Kidney (tissue), 14 donors: ENCODE results near the gene OR6B3. TPM values are rescaled to one million over a fixed set of nuclear protein-coding genes. Genes with fewer than 3 reads are reported as not detected.

Experiments
- DNase-seq, 5 donors: peaks; one replicate each; pipeline ENCODE4 v3.0.0-alpha.2; 2013 to 2020
- FAIRE-seq: peaks from 2 replicates; lab custom pipeline; 2012; peaks lifted over from hg19 to GRCh38; lab: Jason Lieb, UNC
- H3K27ac ChIP-seq, 2 donors: one replicate each; pipeline ENCODE4 v1.7.0; 2013; ENCODE audit warnings: low read depth in 2 of 2, low read length in 2 of 2, inconsistent platforms in 1 of 2
- H3K27me3 ChIP-seq: one replicate; pipeline ENCODE4 v1.7.1; 2013; ENCODE audit warnings: low read length, inconsistent platforms; ENCODE audit not compliant: control insufficient read depth, insufficient read depth
- H3K36me3 ChIP-seq, 3 donors: one replicate each; pipeline versions ENCODE4 v1.7.0 to v1.7.1; 2013; ENCODE audit warnings: low read length in 3 of 3, control low read depth in 1 of 3, inconsistent platforms in 1 of 3; ENCODE audit not compliant: insufficient read depth in 3 of 3, control insufficient read depth in 2 of 3
- H3K4me1 ChIP-seq, 3 donors: one replicate each; pipeline versions ENCODE4 v1.7.0 to v1.7.1; 2013; ENCODE audit warnings: low read length in 3 of 3, inconsistent platforms in 1 of 3, low read depth in 1 of 3; ENCODE audit not compliant: control insufficient read depth in 2 of 3, insufficient read depth in 2 of 3
- H3K4me3 ChIP-seq, 3 donors: one replicate each; pipeline versions ENCODE4 v1.7.0 to v1.8.1; 2013; ENCODE audit warnings: low read length in 3 of 3, control low read depth in 1 of 3, inconsistent platforms in 1 of 3
- H3K9ac ChIP-seq, 3 donors: one replicate each; pipeline versions ENCODE4 v1.7.0 to v1.7.1; 2013; ENCODE audit warnings: low read length in 3 of 3, control low read depth in 1 of 3, inconsistent platforms in 1 of 3
- H3K9me3 ChIP-seq, 3 donors: one replicate each; pipeline versions ENCODE4 v1.7.0 to v1.7.1; 2013; ENCODE audit warnings: low read length in 3 of 3, control low read depth in 1 of 3, inconsistent platforms in 1 of 3; ENCODE audit not compliant: control insufficient read depth in 2 of 3, insufficient read depth in 1 of 3
- intact Hi-C: fragments of 100-400 bp; cut with DNase I; formaldehyde crosslinking; loops from one replicate; pipeline ENCODE4 v1.11.1; 2022
- polyA plus RNA-seq: library from polyadenylated mRNA; stranded (reverse); fragments of 350-450 nt; fragmentation: Illumina TruSeq; extraction: RNeasy Lipid Tissue Mini Kit (QIAGEN cat#74804); gene quantifications from one replicate; pipeline ENCODE4 v1.2.3, GENCODE V29; 2014; ENCODE audit warnings: low read depth, low replicate concordance; ENCODE audit not compliant: insufficient read depth
- total RNA-seq: library from RNA; stranded (reverse); fragmentation: NEBNext Ultra II Directional; extraction: Animal tissue kit (Norgen Biotek cat#: 25700); gene quantifications from one replicate; pipeline ENCODE4 v1.2.1, GENCODE V29; 2021
- TF ChIP-seq, protein P1 (sequence below): IDR thresholded peaks from 3 replicates; pipeline ENCODE4 v1.5.1; 2012; ENCODE audit warnings: mild to moderate bottlenecking, moderate library complexity, borderline replicate concordance; ENCODE audit not compliant: insufficient read depth; ENCODE audit errors: extremely low read depth
- donor health status: control.
- donor health status: control.
- donor health status: control.
- donor health status: control.
- donor health status: control.
- donor health status: DM: yes; HTN: yes; CAD: no.
- donor health status: Normal renal cell carcinoma (clear cell type).

Gene OR6B3
- total and polyA plus RNA-seq, 2 donors from 2014 or later: not detected

DNA sequence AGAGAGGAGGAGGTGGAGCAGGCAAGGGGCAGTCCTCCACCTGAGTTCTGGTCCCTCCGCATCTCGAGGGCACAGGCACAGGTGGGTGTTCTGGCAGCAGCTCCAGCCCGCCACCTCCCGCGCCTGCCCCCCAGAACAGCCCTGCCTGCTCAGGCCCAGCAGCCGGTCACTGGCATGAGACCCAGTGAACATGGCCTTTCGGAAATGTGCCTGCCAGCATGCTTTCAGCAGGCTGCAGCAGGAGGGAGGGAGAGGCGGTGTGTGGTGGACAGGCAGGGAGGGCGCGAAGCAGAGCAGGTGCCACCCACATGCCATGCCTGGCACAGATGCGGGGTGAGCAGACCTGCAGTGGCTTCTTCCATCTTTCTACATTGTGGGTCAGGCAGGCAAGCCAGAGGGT is 3.4 kb upstream of the OR6B3 start:
- H3K9ac ChIP-seq: no peak overlapping the region
- H3K4me1 ChIP-seq: no peaks in the 10 kb centered on the region
- H3K27me3 ChIP-seq: peaks cover 5% of the 10 kb centered on the region
- no peak overlapping the region for H3K27ac ChIP-seq
- FAIRE-seq: no peak
- intact Hi-C loops: loop anchor here (5.0 kb wide), 1 partner anchor 86 kb away; the partner anchor contains the start of gene OTOS
- H3K9me3 ChIP-seq: no peaks in the 10 kb centered on the region
- TF ChIP-seq, protein P1, sequence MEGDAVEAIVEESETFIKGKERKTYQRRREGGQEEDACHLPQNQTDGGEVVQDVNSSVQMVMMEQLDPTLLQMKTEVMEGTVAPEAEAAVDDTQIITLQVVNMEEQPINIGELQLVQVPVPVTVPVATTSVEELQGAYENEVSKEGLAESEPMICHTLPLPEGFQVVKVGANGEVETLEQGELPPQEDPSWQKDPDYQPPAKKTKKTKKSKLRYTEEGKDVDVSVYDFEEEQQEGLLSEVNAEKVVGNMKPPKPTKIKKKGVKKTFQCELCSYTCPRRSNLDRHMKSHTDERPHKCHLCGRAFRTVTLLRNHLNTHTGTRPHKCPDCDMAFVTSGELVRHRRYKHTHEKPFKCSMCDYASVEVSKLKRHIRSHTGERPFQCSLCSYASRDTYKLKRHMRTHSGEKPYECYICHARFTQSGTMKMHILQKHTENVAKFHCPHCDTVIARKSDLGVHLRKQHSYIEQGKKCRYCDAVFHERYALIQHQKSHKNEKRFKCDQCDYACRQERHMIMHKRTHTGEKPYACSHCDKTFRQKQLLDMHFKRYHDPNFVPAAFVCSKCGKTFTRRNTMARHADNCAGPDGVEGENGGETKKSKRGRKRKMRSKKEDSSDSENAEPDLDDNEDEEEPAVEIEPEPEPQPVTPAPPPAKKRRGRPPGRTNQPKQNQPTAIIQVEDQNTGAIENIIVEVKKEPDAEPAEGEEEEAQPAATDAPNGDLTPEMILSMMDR: no peak
- H3K36me3 ChIP-seq: no peaks in the 10 kb centered on the region
- no peak overlapping the region for H3K4me3 ChIP-seq
- DNase-seq: no peak

DNA sequence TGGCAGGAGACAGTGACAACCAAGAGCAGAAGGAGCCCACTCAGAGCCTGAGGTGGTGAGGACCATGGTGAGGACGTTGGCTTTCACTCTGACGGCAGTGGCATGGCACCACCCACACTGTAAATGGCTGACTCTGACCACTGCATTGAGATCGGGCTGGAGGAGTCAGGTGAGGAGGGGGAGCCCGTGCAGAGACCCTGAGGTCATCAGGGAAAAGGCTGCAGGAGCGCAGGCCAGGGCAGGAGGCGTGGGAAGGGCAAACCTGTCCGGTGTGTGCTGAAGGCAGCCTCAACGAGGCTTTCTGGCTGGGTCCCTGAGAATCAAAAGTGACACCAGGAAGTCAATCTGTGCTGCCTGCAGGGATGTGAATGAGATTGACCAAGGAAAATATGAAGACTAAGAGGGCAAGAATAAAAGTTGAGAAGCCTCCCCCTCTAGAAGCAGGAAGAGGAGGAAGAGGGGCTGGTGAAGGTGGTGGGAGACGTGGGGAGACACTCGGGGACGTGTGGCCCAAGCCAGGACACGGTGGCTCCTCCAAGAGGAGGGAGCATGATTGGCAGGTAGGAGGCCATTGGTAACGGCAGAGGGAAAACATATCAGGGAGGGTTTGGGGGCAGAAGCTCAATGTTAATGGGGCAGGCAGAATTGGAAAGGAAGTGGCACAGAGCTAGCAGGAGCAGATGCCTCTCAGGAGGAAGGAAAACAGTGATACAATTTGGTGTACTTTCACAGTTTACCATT is 2.0 kb upstream of the OR6B3 start:
- TF ChIP-seq, protein P1: no peak
- Histone ChIP-seq H3K4me3 (no peak overlapping the region), H3K9me3 (no peaks in the 10 kb centered on the region), H3K27me3 (peaks cover 5% of the 10 kb centered on the region), H3K36me3 (no peaks in the 10 kb centered on the region), H3K27ac (no peak overlapping the region), H3K4me1 (no peaks in the 10 kb centered on the region), H3K9ac (no peak overlapping the region)
- no peak for DNase-seq
- intact Hi-C loops: loop anchor here (5.0 kb wide), 1 partner anchor 87 kb away; the partner anchor contains the start of gene OTOS
- FAIRE-seq: no peak

DNA sequence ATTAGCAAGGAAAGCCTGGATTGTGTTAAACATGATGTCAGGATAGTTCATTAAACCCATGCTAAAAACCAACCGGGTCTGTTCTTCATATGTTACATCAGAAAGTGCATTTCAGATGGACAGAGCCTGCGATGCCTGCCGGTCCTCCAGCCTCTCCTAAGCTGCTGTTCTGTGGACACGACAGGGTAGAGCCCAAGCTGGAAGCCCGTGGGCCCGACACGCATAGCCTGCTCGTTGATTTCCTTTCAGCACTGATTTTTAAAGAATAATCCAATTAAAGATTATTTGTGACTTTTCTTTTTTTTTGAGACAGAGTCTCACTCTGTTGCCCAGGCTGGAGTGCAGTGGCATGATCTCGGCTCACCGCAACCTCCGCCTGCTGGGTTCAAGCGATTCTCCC is 797 bp downstream of the OR6B3 start:
- H3K4me3 ChIP-seq: no peak overlapping the region
- H3K27ac ChIP-seq: no peak overlapping the region
- H3K36me3 ChIP-seq: no peaks in the 10 kb centered on the region
- DNase-seq (no peak), FAIRE-seq (no peak)
- no peaks in the 10 kb centered on the region for H3K4me1 ChIP-seq
- H3K9ac ChIP-seq: no peak overlapping the region
- intact Hi-C loops: no loop called here
- peaks cover 5% of the 10 kb centered on the region for H3K27me3 ChIP-seq
- no peaks in the 10 kb centered on the region for H3K9me3 ChIP-seq
- TF ChIP-seq, protein P1: no peak
